Dermis blood vessel endothelial cell (primary cell): ENCODE measurements around the gene TMEM119. TPM values are rescaled to one million over a fixed set of nuclear protein-coding genes. Genes with fewer than 3 reads are reported as not detected.
A peak's percentile ranks its signal among the peaks of the same experiment; 100 is the strongest.
"Not testable (repeated sequence)": the region's sequence is repeated elsewhere in the genome, so short reads cannot be mapped to it uniquely, and the experiment has no call there.

Experiments
- DNase-seq: peaks from one replicate; pipeline ENCODE4 v3.0.0; 2010
- total RNA-seq: library from RNA; depleted of rRNA; stranded (reverse); fragments of >200 nt; gene quantifications from 2 replicates; pipeline ENCODE4 v1.2.3, GENCODE V29; 2014

Gene TMEM119
- total RNA-seq, 1 donor from 2014 or later: under 0.01 TPM

DNA sequence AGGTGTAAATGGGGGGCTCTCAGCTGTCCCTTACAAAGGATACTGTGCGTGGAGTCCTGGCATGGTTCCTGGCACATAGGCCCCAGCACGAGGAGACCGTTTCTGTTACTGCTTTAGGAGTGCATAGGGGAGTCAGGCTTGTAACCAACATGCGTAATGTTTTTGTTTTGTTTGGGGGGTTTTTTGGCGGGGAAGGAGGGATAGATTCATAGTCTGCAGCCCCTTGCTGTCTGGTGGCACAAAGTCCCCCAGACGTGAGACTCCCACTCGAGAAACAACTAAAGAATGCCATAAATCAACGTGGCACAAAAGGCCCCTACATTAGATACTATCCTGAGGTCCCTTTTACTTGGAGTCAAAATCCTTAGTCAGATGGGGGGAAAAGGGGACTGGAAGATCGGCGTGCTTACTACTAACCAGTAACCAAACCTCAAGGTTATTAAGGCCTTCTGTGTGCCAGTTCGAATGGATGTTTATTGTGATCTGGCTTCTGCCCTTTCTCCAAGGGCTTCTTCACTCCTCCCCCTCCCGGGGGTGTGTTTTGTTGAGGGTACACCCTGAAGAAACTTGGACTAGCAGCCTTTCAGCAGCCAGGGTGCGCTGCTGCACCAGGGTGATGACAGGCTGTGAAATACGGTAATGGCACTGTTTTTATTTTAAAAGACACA lies 34.6 kb downstream of the TMEM119 start:
- DNase-seq: peak; percentile 92

DNA sequence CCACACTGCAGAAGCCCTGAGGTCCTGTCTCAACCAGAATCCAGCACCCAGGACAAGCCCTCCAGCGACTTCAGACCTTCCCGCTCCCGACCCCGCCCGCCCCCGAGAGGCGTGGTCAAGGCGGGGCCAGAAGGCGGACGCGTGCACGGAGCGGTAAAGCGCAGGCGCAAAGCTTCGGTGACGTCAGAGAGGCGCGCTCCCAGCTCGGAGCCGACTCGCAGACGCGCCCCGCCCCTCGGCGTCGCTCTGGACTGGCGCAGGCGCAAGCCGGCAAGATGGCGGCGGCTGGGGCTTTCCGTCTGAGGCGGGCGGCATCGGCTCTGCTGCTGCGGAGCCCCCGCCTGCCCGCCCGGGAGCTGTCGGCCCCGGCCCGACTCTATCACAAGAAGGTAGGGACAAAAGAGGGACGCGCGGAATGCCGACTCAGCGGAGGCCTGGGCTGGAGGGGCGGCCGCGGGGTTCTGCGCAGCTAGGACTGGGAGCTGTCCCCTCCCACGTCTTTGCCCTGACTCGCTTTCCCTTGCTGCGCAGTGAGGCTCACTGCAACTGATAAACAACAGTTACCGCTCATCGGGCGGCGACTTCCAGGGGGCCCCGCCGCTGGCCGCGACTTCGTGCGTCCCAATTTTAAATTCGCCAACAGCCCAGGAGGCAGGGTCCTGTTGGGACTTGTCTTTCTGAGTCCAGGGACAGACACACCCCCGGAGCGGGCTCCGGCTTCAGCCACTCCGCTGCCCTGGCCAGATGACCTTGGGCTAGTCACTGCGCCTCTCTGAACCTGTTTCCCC lies 35.3 kb downstream of the TMEM119 start, which contains the start of gene ISCU:
TSS of gene ISCU (plus strand) at position 249 of the 788 bp plus-strand sequence. CDS start at position 276, 27 bp downstream.
- peak; percentile 98 for DNase-seq

DNA sequence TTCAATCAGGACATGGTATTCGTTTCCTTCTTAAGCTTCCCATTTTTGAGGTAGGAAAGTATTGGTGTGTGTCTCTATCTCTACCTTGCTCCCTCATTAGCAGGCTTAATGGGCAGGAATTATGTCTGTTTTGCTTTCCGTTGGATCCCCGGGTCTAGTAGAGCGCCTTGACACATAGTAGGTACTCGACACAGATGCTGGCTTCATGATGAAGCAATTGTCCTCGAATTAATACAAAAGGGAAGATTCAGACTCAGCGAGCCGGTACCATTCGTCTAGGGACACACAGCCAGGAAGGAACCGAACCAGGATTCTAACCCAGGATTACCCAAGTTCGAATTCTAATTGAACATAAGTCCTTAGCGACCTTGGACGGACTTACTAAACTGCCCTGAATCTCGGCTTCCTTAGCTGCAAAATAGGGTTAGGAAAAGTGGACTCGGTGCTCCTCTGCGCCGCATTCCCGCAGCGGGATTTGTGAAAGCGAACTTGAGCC lies 36.0 kb downstream of the TMEM119 start:
- DNase-seq: no peak

DNA sequence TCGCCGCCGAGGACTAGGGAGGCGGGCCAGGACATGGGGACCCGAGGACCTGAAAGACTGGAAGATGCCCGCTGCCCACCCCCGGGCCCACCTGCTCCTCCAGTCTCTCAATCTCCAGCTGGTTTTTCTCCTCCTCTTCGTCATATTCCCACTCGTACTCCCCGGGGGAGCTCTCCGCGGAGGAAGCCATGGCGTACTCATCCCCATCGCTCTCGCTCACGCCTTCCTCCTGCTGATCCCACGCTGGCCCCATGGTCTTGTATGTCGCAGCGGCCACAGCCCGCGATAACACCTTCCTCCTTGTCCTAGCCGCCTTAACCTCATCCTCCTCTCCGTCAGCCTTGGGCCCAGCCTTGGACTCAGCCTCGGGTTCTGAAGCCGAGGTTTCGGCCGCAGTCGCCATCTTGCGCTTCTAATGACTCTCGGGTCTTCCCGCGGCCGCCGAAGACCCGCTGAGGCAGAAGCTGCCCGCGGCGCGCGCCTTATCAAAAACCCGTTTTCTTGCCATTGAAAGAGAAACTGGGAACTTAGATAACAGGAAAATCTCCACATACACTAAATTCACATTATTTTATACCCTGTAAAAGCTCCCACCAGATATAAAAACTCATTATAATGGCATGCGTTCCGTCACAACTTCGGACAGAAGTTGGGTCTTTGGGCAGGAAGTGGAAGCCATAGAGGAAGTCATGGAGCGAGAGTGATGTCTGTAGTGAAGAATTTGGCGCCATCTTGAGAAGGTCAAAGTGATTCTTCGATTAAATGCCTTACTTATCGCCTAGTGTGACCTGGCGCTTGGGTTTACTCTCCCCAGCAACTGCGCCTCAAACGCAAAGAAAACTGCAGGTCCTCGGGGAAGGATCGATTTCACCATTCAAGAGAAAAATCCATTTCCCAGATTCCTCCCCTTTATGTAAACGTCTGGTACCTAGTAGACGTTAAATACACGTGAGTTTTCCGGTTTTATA lies 36.8 kb downstream of the TMEM119 start, which contains the start of gene SART3:
TSS of gene SART3 (minus strand) at position 422 of the 968 bp plus-strand sequence. CDS start at position 403, 19 bp downstream.
- peak; percentile 93 for DNase-seq

- peak; percentile 34 for DNase-seq
These were observed 37.6 kb downstream of the TMEM119 start for GRCh38 chr12:108560321-108560721.

DNA sequence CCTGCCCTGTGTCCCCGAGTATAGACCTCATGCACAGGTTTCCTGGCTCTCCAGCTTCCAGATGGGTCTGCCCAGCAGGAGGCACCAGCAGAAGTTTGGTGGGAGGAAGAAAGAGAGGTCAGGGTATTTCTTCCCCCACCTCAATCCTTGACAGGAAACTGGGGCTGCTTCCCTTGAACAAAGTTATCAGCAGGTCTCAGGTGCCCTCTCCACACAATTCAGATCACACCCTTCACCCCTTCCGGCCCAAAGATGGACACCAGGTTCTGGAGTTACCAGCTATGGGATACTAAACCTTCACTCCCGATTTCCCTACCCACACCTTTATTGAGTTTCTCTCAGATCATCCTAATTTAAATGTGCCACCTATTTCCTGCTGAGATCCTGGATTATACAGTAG lies 38.1 kb downstream of the TMEM119 start:
- DNase-seq: no peak

DNA sequence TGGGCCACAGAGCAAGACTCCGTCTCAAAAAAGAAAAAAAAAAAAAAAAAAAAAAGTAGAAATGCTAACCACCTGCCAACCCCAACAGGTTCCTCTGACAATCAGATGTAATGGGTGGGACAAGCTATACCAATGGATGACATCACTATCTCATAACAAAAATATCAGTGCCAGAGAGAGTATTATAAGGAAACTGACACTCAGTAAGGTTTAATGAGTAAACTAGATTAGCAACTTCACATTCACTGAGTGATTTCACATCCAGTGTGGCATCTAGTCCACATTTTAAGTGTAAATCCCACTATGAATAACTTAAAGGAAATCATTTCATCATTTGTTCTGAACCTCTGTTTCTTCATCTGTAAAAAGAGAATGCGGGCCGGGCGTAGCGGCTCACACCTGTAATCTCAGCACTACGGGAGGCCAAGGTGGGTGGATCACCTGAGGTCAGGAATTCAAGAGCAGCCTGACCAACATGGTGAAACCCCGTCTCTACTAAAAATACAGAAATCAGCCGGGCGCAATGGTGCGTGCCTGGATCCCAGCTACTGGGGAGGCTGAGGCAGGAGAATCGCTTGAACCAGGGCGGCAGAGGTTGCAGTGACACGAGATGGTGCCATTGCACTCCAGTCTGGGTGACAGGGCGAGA lies 38.8 kb downstream of the TMEM119 start:
- no peak for DNase-seq

GRCh38 chr12:108555383-108555782 lies 42.5 kb downstream of the TMEM119 start:
- DNase-seq: not testable (repeated sequence)

DNA sequence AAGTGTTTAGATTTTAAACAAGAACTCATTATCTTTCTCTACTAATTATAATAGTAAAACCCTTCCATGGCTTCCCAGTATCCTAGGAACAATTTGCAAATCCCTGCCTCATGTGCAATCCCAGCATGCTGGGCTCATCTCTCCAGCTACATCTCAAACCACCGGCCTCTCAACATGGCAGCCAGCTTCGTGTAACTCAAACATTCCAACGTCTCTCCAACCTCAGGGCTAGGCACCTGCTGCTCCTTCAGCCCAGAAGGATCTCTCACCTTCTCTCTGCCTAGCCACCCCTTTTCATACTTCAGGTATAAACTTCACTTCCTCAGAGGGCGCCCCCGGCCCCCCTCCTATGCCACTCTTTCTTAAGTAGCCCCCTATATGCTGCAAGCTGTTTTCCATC lies 44.1 kb downstream of the TMEM119 start:
- DNase-seq: no peak

DNA sequence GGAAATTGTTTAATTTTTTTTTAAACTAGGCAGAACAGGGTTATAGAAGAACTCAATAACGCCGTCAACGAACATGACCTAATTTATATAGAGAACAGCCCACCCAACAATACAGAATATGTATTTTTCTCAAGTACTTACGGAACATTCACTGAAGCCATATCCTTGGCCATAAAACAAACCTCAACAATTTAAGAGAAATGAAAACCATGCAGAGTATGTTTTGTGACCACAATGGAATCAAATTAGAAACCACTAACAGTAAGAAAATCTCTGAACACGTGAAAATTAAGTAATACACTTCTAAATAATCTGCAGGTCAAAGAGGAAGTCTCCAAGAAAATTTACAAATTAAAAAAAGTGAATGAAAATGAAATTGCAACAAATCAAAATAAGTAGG lies 46.3 kb downstream of the TMEM119 start:
- DNase-seq: no peak

DNA sequence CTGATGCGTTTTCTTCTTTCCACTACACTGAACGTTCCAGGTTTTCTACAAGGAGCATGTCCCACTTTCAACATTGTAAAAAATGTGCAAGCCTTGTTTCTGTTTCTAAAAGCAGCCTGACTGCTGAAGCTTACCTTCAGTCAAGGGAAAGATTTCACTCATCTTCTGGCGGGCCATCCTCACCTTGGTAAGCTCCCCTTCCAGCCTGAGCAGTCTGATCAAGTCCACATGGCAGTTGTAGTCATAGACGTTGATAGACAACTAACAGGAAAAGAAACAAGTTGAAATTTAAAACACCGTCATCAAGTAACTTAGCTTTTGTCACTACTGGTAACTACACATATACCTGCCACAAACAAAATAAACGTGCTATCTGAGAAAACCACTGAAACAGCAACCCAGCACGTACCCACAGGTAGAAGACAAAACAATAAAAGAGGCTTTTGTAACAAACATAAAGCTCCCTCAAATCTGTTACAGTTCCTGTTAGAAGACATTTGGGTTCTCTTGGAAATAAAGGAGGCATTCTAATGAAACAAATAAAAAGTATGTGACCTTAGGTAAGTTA lies 48.8 kb downstream of the TMEM119 start:
- DNase-seq: no peak

DNA sequence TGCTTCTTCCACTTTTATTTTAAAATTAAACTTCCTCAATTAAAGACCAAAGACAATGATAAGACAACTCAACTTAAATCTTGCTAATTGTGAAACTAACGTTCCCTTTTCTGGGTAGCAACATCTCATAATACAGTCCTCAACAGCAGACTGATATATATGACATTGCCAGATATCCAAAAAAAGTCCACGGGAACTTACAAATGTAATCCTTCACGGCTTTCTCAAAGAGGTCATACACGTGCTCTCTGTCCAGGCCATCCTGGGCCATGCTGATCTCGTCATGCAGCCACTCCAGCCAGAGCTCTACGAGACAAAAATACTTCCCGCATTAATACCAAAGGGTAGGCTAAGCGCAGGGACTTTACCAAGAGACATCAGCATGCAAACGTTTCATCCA lies 50.2 kb downstream of the TMEM119 start:
- no peak for DNase-seq

GRCh38 chr12:108543652-108544051 lies 54.2 kb downstream of the TMEM119 start:
- no peak for DNase-seq

GRCh38 chr12:108542320-108542719 lies 55.6 kb downstream of the TMEM119 start:
- no peak for DNase-seq

Other genes with a start within 250 kb of the TMEM119 start
- gene FICD, start 82.8 kb downstream of the TMEM119 start, total RNA-seq: 7.0 TPM in 2 replicates
- gene SART3, start 36.9 kb downstream of the TMEM119 start, total RNA-seq: 59.3 and 76.7 TPM in 2 replicates
- 96.5 and 106 TPM in 2 replicates for gene ISCU, start 35.5 kb downstream of the TMEM119 start, total RNA-seq
- 0.65 and 0.85 TPM in 2 replicates for gene SELPLG, start 35.8 kb upstream of the TMEM119 start, total RNA-seq
- gene CORO1C, start 133.4 kb upstream of the TMEM119 start, total RNA-seq: 131 and 213 TPM in 2 replicates